Skeletal muscle cell (primary cell): Measurements from ENCODE around the gene RGSL1.

Experiments
- DNase-seq: peaks from one replicate; pipeline ENCODE4 v3.0.0-alpha.2; 2010; ENCODE audit warnings: low read depth
- H3K4me3 ChIP-seq: 2 replicates; pipeline ENCODE4 v1.5.1; 2011; ENCODE audit warnings: low read depth, mild to moderate bottlenecking, control low read depth, low read length, moderate library complexity

RGSL1 gene

GRCh38 chr1:182604175-182605164 is 154.5 kb downstream of the RGSL1 start, which contains the start of gene RGS16:
Gene RGS16, minus strand, starts transcription at chr1:182604389. Its CDS starts 130 bp downstream, at chr1:182604259.
- DNase-seq: no peak
- H3K4me3 ChIP-seq: peak within 1 kb of the TSS; percentile 57

- DNase-seq: no peak
- H3K4me3 ChIP-seq: no peak overlapping the region
Measured at GRCh38 chr1:182607566-182607965, 157.6 kb downstream of the RGSL1 start.

- DNase-seq: no peak
- H3K4me3 ChIP-seq: no peak overlapping the region
Measured at GRCh38 chr1:182608236-182608635, 158.3 kb downstream of the RGSL1 start.

GRCh38 chr1:182608845-182609610 is 159.1 kb downstream of the RGSL1 start:
- H3K4me3 ChIP-seq: no peak overlapping the region
- no peak for DNase-seq
